HTR-8/SVneo (cell line): ENCODE results near the gene MYDGF.
A peak's percentile ranks its signal among the peaks of the same experiment; 100 is the strongest.

ENCODE experiments used
- DNase-seq: peaks from one replicate; pipeline ENCODE4 v3.0.0; 2011; ENCODE audit warnings: low spot score, mixed read lengths; ENCODE audit not compliant: insufficient read length
- FAIRE-seq: peaks from 2 replicates; lab custom pipeline; 2011; peaks lifted over from hg19 to GRCh38; lab: Jason Lieb, UNC

MYDGF gene

GRCh38 chr19:4649392-4650047 is 20.6 kb downstream of the MYDGF start:
- DNase-seq (no peak), FAIRE-seq (no peak)

- FAIRE-seq, result no peak
Measured at GRCh38 chr19:4647676-4648644, 22.2 kb downstream of the MYDGF start.

GRCh38 chr19:4645718-4646117 is 24.4 kb downstream of the MYDGF start:
- DNase-seq, result no peak
- FAIRE-seq, result no peak

More at GRCh38 chr19:4647676-4648644, 22.2 kb downstream of the MYDGF start:
- DNase-seq, result no peak

- DNase-seq (no peak), FAIRE-seq (no peak)
Measured at GRCh38 chr19:4642625-4643024, 27.5 kb downstream of the MYDGF start.

- DNase-seq (no peak), FAIRE-seq (no peak)
Measured at GRCh38 chr19:4641132-4641531, 29.0 kb downstream of the MYDGF start.

- FAIRE-seq, result no peak
Measured at GRCh38 chr19:4640247-4641000, 29.7 kb downstream of the MYDGF start.

GRCh38 chr19:4639531-4640246 is 30.5 kb downstream of the MYDGF start:
- DNase-seq (no peak), FAIRE-seq (no peak)

More at GRCh38 chr19:4640247-4641000, 29.7 kb downstream of the MYDGF start:
- no peak for DNase-seq

- FAIRE-seq, result peak; percentile 38
- peak; percentile 96 for DNase-seq
Measured at GRCh38 chr19:4638828-4639530, 31.2 kb downstream of the MYDGF start, which contains the start of gene TNFAIP8L1. TNFAIP8L1 (plus strand) TSS chr19:4639516; CDS start chr19:4651870, 12,354 bp downstream.

- FAIRE-seq, result no peak
- DNase-seq, result no peak
Measured at GRCh38 chr19:4638317-4638716, 31.8 kb downstream of the MYDGF start.

GRCh38 chr19:4636761-4637160 is 33.4 kb downstream of the MYDGF start:
- DNase-seq, result no peak
- no peak for FAIRE-seq

GRCh38 chr19:4636151-4636717 is 33.9 kb downstream of the MYDGF start:
- no peak for FAIRE-seq
- peak; percentile 65 for DNase-seq

- FAIRE-seq, result no peak
- no peak for DNase-seq
Measured at GRCh38 chr19:4635754-4636116, 34.4 kb downstream of the MYDGF start.

- DNase-seq, result peak; percentile 71
- no peak for FAIRE-seq
Measured at GRCh38 chr19:4633140-4633967, 36.8 kb downstream of the MYDGF start.

- no peak for DNase-seq
- no peak for FAIRE-seq
Measured at GRCh38 chr19:4624733-4625362, 45.3 kb downstream of the MYDGF start.

GRCh38 chr19:4624301-4624700 is 45.8 kb downstream of the MYDGF start:
- no peak for FAIRE-seq
- no peak for DNase-seq

- no peak for FAIRE-seq
- no peak for DNase-seq
Measured at GRCh38 chr19:4622695-4623421, 47.3 kb downstream of the MYDGF start.

- DNase-seq (no peak), FAIRE-seq (no peak)
Measured at GRCh38 chr19:4620675-4621074, 49.5 kb downstream of the MYDGF start.
